OCI-LY7 (cell line): ENCODE results near the gene MORN1.

Experiments used
- EZH2phosphoT487 ChIP-seq: fragments of 200-600 bp; sonication (generic); IDR thresholded peaks from 2 replicates; pipeline ENCODE4 v1.6.1; 2018; ENCODE audit warnings: low read depth, borderline replicate concordance, mild to moderate bottlenecking, mixed run types, antibody characterized with exemption, low read length, moderate library complexity, mixed read lengths
- TF ChIP-seq, protein P1 (sequence below): fragments of 200-600 bp; sonication (generic); conservative IDR thresholded peaks from 2 replicates; pipeline ENCODE4 v1.5.1; 2014; ENCODE audit warnings: mild to moderate bottlenecking, antibody characterized with exemption, low read length, moderate library complexity, mixed read lengths

- TF ChIP-seq, protein P1, sequence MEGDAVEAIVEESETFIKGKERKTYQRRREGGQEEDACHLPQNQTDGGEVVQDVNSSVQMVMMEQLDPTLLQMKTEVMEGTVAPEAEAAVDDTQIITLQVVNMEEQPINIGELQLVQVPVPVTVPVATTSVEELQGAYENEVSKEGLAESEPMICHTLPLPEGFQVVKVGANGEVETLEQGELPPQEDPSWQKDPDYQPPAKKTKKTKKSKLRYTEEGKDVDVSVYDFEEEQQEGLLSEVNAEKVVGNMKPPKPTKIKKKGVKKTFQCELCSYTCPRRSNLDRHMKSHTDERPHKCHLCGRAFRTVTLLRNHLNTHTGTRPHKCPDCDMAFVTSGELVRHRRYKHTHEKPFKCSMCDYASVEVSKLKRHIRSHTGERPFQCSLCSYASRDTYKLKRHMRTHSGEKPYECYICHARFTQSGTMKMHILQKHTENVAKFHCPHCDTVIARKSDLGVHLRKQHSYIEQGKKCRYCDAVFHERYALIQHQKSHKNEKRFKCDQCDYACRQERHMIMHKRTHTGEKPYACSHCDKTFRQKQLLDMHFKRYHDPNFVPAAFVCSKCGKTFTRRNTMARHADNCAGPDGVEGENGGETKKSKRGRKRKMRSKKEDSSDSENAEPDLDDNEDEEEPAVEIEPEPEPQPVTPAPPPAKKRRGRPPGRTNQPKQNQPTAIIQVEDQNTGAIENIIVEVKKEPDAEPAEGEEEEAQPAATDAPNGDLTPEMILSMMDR, result peak; percentile 37
- TF ChIP-seq EZH2phosphoT487, result no peak
These were observed 15.2 kb upstream of the MORN1 start for GRCh38 chr1:2406451-2407041.
